NCI-H146 treated with DMSO at 0.1 percent for 48 hours (cell line): ENCODE data around the gene CALHM6.

Experiments used
- DNase-seq: peaks from one replicate; lab custom pipeline; 2025; ENCODE audit not compliant: unreplicated experiment; lab: John Stamatoyannopoulos, UW

CALHM6 gene

DNA sequence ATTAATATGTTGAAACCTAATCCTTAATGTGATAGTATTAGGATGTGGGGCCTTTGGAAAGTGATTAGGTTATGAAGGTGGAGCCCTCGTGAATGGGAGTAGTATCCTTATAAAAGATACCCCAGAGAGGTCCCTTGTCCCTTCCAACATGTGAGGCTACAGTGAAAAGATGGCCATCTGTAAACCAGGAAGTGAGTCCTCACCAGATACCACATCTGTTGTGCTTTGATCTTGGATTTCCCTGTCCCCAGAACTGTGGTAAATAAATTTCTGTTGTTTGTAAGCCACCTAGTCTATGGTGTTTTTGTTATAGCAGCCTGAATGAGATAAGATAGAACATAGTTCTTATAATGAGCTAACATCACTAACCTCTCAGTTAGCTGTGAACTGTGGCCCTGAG, 16.6 kb upstream of the CALHM6 start:
- no peak for DNase-seq

DNA sequence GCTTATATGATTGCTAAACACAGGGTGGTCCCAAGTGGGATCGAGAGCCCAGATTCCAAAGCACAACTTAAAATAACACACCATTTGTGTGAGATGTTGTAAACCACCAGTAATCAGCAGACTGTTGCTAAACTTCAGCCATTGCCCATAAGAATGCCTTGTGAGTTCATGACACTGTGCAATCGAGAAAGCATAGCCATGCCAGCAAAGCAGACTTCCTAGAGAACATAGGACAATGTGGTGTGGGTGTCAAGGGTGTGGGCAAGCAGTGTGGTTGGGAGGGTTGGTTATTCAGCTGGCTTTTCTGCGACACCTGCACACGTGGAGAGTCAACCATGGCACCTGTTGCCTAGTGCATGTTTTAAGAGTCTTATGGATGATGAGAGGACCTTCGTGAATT, 16.1 kb upstream of the CALHM6 start:
- no peak for DNase-seq

DNA sequence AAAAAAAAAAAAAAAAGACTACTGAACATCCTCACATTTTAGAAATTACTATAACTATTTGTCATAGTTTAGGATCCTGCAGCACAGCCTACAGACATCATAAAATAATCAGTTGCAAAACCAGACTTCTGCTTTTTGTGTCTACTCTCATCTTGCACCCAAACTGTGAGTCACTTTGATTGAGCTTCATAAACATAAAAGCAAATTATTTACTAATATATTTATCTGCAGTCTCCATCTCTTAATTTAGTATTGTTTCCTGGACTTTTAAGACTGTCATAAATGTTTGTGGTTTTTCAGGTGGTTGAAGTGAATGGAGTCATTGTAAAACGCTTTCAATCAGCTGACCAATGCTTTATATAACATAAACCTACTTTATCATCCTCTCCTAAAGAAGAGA, 14.8 kb upstream of the CALHM6 start:
- DNase-seq: no peak

DNA sequence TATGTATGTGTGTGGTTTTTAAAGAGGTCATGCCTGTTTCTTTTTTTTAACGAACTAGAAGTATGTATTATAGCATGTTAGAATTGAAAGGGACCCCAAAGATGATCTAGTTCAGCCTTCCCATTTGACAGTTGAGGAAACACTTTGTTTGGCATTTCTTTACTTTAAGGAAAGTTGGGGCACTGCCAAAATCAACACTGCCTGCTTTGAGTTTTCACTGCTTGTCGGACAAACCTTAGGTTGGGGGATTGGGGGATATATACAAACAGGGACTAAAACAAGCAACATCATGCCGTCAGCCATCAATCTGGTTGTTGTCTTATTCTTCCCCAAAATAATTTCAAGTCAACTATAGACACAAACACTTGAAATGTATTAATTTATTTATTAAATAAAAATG, 14.1 kb upstream of the CALHM6 start:
- no peak for DNase-seq

DNA sequence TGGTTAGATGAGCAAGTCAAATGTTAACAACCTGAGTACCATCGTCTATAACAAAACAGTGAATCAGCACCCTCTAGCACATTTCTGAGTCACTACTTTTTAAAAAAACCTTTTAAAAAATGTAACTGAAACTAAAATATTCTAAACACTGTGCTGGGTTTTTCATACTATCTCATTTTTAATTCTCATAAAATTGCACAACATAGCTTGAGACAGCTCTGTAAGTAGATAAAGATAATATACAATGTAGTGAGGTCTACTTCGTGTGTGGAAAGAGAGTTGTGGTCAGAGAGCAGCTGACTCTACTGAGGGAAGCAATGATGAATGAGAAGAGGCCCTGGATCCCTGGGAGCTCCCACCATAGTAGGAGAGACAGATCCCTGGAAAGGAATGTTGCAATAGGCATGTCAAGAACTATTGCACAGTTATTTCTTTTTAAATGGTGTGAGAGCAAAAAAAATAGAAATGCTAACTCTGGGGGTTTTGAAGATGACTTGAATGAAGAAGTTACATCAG, 13.6 kb upstream of the CALHM6 start:
- no peak for DNase-seq

DNA sequence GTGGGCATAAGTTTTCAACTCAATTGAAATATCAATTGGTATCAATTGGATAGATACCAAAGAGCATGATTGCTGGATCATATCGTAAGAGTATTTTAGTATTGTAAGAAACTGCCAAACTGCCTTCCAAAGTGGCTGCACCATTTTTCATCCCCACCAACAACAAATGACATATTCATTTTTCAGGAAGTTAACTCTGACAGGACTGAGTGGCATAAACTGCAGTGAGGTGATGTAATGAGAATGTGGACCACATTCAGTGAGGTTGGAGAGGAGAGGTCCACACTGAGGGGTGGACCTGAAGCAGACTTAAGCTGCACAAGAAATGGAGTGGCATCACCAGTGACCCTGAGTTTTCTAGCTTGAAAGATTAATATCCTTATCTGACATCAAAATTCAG, 11.6 kb upstream of the CALHM6 start:
- no peak for DNase-seq

DNA sequence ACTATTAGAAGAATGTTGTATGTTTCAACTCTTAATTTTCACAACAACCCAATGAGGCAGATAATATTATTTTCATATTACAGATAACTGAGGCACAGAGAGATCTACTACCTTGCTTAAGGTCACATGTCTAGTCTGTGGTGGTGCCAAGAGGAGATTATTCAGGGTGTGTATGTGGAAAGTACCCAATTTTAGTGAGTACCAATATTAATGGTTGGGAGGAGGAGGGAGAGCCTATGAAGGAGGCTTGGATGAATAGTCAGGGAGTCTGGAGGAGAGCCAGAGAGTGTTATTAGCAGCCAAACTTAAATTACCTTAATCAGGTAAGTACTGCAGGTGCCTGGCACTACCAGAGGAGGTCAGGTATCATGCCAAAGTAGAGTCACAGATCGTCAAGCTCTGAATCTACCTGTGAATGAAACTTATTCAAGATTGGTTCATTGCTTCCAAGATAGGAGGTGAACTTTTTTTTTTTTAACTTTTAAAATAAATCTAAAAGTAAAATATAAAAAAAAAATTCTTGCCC, 10.9 kb upstream of the CALHM6 start:
- DNase-seq: no peak

DNA sequence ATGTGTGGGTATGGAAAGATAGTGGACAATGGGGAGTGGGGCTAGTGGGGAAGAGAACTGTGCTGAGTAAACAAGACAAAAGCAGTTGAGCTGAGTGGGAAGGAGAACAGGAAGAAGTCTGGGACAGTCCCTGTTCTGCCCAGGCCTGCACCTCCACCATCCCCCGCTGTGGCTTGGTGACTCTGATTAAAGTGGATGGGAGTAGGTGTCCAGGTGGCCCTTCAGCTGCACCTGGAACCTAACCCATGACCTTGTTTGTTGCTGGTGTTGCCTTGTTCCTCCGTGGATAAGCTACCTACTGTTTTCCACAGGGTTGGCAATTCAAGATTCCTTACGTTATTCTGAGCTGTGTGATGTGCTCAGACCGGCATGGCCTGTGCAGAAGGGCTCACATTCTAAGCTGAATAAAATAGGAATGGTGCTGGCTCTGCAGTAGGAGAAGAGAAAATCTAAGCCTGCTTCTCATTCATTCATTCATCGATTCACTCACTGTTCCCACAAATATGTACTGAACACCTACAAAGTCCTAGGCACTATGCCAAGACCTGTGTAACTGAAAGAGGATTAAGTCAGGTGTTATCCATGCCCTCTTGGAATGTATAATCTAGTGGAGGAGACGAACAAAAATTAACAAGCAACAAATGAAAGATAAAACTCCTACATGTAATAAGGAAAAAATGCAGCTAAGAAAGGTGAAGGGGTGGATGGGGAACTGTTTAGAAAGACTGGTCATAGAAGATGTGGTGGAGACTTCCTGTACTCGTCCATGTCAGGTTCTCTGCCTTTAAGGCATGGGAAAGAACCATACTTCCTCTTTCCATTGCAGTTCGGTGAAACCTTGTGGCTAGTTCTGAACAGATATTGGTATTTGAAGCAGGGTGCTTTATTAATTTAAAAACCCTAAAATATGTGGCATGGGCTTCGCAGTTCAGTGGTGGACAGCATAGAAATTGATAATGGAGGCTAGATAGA, 10.1 kb upstream of the CALHM6 start:
- DNase-seq: no peak

DNA sequence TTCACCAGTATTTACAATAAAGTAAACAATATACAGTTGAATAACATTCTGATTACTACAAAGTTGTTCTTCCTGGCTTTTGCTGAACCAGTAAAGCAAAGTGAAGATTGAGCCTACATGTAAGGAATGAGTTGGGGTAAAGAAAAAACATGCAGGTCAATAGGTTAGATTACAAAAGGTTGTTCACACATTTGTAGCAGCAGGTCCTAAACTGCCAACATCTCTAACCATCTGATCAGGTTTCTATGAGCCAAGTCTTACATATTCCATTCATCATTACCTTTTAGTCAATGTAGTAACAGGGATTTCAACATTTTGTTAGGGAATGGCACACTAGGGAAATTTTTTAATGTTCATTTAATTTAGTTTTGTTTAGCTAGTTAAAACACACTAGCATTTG, 9.3 kb upstream of the CALHM6 start:
- no peak for DNase-seq

DNA sequence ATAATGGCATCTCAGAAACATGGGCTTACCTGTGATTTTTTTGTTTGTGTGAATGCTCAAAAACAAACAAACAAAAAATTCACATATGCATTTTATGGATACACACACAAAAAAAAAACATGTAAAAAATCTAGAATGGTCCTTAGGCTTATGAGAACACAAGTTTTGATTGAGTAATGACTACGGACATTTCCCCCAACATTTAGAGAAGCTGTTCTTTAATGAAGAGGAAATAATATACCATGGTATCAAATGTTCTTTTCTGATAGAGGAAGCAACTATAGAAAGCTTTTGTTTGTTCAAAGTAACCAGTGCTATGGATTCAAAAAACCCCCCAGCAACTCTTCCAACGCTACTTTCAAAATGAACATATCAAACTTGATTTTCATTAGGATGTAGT, 8.6 kb upstream of the CALHM6 start:
- no peak for DNase-seq

DNA sequence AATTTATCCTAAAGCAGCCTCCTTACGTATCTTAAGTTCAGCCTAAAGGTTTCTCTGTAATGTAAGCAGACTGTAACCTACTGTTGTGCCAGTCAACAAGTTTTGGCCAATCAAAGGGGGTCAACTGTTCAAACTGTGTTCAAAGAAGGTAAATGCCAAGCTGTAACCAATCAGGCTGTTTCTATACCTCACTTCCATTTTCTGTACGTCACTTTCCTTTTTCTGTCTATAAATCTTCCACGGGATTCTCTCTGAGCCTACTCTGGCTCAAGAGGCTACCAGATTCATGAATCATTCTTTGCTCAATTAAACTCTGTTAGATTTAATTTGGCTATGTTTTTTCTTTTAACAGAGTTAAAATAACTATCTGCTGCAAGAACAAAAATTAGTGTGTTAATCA, 5.1 kb upstream of the CALHM6 start:
- no peak for DNase-seq

DNA sequence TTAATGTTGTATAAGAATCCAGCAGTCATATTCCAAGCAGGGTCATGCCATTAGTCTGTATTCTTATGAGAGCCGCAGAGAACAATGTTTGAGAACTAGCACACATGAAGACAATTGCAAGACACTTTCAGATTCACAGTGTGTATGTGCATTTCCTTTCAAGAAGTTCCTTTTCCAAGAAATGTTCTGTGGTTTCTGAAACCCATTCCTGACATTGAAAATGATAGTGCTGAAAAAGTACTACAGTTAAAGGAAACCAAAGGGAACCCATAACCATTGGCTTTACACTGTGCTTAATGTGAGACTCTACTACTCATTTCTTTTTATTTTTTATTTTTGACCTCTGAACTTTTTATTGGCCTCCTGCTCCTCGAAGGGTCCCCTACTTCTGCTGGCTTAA, 4.2 kb upstream of the CALHM6 start:
- no peak for DNase-seq

DNA sequence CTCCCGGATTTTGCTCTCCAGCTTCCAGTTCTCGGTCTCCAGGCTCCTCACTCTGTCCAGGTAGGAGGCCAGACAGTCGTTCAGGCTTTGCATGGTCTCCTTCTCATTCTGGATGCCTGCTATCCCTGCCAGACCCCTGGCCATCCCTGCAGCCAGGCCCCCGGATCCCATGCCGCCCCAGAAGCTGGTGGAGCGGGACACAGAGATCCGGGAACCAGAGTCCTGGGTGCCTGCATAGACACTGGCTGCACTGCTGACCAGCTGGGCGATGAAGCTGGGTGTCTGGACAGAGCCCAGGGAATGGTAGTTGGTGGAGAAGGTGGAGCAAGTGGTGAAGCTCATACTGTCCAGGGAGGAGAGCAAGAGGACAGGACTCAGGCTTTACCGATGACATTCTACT, 2.9 kb upstream of the CALHM6 start:
- DNase-seq: no peak

DNA sequence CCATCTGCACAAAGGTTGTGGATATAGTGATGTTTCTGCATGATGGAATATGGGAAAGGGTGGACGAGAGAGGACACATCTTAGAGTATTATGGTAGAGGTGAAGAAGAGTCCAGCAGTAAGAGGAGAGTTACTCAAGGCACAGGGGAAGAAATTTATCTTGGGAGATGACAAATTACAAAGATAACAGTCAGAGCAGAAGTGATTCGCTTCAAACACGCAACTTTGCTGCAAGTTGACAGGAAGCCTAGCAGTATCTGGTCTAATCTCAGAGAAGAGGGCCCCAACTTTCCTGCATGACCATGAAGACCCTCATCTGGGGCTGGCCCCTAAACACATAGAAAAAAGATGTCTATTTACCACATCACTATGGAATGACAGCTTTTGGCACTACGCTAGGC, 1.2 kb upstream of the CALHM6 start:
- DNase-seq: no peak

DNA sequence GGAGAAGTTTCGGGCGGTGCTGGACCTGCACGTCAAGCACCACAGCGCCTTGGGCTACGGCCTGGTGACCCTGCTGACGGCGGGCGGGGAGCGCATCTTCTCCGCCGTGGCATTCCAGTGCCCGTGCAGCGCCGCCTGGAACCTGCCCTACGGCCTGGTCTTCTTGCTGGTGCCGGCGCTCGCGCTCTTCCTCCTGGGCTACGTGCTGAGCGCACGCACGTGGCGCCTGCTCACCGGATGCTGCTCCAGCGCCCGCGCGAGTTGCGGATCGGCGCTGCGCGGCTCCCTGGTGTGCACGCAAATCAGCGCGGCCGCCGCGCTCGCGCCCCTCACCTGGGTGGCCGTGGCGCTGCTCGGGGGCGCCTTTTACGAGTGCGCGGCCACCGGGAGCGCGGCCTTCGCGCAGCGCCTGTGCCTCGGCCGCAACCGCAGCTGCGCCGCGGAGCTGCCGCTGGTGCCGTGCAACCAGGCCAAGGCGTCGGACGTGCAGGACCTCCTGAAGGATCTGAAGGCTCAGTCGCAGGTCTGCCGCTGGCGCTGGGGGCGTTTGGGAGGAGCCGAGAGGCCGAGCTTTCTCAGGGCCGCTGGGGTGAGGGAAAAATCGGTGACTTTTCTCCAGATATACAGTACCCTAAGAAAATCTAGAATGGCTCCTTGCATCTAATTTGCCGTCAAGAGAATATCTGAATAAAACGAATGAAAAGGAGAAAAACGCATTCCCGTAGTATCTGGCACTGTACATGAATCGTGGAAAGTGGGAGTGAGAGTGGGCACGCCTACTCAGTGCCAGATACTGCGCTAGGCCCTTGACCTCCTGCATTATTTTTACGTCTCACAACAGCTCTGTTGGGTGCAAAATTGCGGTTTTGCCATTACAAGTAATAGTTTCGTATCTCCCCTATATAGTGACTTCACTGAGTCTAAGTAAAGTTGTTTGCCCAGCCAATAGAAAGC, 1.0 kb downstream of the CALHM6 start:
- DNase-seq: no peak

DNA sequence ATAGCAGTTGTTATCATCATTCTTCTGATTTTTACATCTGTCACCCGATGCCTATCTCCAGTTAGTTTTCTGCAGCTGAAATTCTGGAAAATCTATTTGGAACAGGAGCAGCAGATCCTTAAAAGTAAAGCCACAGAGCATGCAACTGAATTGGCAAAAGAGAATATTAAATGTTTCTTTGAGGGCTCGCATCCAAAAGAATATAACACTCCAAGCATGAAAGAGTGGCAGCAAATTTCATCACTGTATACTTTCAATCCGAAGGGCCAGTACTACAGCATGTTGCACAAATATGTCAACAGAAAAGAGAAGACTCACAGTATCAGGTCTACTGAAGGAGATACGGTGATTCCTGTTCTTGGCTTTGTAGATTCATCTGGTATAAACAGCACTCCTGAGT, 2.1 kb downstream of the CALHM6 start:
- no peak for DNase-seq

DNA sequence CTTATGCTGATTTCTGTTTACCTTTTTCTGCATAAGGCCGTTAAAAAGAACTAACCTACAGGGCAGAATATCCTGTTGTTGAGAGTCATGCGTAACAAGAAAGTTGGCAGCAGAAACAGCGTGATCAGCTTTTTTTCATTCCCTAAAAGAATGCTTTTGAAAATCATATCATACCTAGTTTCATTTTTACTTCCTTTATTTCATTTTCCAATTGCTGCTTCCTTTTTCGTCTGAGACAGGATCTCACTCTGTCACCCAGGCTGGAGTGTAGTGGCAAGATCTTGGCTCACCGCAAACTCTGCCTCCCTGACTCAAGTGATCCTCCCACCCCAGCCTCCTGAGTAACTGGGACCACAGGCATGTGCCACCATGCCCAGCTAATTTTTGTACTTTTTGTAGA, 4.1 kb downstream of the CALHM6 start:
- DNase-seq: no peak

DNA sequence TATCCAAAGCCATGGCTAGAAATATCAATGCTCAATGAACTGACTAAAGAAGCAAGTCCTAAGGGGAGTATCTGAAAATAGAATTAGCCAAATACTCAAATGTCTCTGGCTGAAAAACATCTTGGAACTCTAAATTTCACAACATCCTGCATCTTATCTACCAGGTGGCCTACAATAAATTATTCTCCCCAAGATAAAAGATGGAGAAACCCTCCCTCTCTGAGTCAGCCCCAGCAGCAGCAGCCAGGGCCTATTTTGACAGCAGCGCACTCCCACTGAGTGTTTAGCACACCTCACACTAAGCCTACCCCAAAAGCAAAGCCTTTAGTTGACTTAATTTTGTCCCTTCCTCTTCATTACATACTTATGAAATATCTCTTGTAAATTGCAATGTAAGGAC, 5.9 kb downstream of the CALHM6 start:
- DNase-seq: no peak

DNA sequence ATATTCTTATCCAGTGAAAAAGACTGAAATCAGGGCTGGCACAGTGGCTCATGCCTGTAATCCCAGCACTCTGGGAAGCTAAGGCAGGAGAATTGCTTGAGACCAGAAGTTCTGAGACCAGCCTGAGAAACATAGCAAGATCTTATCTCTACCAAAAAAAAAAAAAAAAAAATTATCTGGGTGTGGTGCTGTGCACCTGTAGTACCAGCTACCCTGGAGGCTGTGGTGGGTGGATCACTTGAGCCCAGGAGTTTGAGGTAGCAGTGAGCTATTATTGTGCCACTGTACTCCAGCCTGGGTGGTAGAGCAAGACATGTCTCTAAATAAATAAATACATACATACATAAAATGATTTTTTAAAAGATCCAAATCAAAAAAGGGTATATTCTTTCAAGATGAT, 6.3 kb downstream of the CALHM6 start:
- DNase-seq: no peak

DNA sequence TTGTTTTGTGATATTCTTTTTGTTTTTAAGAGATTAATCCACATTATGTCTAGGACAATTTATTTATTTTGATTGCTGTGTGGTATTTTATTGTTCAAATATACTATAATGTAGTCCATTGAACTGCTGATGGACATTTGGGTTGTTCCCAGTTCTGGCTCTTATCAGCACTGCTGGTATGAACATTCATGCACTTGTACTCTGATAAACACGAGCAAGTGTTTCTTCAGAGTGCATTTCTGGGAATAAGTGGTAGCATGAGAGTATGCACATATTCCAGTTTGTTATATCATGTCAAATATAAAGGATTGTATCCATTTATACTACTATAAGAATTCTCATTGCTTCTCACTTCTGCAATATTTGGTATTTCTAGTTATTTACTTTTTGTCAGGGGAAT, 7.1 kb downstream of the CALHM6 start:
- DNase-seq: no peak

DNA sequence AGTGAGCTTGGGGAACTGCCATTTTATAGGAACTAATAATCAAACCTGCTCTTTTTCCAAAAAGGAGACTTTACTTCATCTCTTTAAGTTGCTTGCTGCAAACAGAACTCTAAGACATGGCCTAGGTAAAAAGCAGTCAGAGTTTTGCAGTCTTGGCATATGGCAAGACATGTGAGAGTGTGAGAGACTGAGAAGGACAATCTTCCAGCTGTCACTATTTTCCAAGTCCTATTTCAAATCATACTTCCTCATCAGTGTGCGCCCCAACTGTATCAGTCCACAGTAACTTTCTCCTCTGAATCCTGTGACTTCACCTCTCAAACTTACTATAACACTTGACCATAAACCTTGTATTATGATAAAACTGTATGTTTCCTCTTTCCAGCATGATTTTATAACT, 10.4 kb downstream of the CALHM6 start:
- DNase-seq: no peak

DNA sequence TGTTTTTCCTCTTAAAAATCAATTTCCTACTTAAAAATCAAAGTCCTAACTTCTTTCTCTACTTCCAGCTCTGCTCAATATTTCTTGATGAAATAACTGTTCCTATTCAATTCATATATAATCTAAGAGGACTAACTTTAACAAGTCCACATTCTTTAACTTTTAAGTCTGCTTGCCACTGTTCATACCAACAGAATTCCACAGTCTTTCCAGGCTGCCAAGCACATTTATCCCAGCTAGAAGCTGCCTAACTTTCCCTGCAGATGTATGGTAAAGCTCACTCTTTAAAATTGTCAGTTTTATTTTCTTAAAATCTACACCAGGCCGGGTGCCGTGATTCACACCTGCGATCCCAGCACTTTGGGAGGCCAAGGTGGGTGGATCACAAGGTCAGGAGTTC, 11.5 kb downstream of the CALHM6 start:
- DNase-seq: no peak
